GM12891 (cell line): ENCODE measurements around the gene INTS14.

Source experiments
- DNase-seq: peaks from one replicate; pipeline ENCODE4 v3.0.0; 2011; ENCODE audit warnings: low spot score; ENCODE audit not compliant: insufficient read length
- FAIRE-seq: peaks from 2 replicates; lab custom pipeline; 2011; peaks lifted over from hg19 to GRCh38; lab: Jason Lieb, UNC
- PAX5 ChIP-seq: IDR thresholded peaks from 2 replicates; pipeline ENCODE4 v1.6.1; 2011; ENCODE audit warnings: low read length, moderate library complexity, mild to moderate bottlenecking; ENCODE audit not compliant: insufficient read depth, severe bottlenecking
- POLR2A ChIP-seq: IDR thresholded peaks from 2 replicates; pipeline ENCODE4 v1.6.1; 2011; ENCODE audit warnings: low read depth, low read length, control low read depth
- POLR2AphosphoS5 ChIP-seq: IDR thresholded peaks from 2 replicates; pipeline ENCODE4 v1.6.1; 2011; ENCODE audit warnings: low read depth, low read length, control low read depth
- POU2F2 ChIP-seq: IDR thresholded peaks from 2 replicates; pipeline ENCODE4 v1.6.1; 2011; ENCODE audit warnings: low read depth, mild to moderate bottlenecking, control low read depth, low read length, moderate library complexity
- SPI1 ChIP-seq: IDR thresholded peaks from 2 replicates; pipeline ENCODE4 v1.6.1; 2011; ENCODE audit warnings: low read depth, low read length, control low read depth
- TAF1 ChIP-seq: IDR thresholded peaks from 2 replicates; pipeline ENCODE4 v1.6.1; 2011; ENCODE audit warnings: low read depth, low read length, control low read depth

INTS14 gene

GRCh38 chr15:65583701-65584100 lies 27.2 kb downstream of the INTS14 start:
- TF ChIP-seq POLR2AphosphoS5 = no peak
- TF ChIP-seq POLR2A = no peak
- no peak for TF ChIP-seq POU2F2
- no peak for TF ChIP-seq PAX5
- TF ChIP-seq SPI1 = no peak
- TF ChIP-seq TAF1 = no peak
- FAIRE-seq = peak; percentile 43
- DNase-seq = peak; percentile 34

DNA sequence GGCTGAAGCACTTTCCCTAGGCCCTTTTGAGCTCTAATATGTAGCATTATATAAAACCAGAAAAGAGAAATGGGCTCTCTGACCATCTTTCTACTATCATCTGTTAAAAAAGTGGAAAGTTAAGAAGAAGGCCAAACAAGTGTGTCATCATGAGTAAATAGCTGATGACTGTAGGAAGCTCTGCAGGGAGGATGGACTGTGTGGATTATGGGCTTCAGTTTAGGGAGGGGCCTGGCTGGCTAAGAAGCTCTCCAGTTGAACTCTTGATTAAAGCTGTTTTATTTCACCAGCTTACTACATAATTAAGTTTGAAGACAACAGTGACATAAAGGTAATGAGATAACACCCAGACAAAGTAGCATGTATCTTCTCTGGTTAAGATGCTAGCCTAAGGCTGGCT lies 30.6 kb downstream of the INTS14 start:
- DNase-seq (no peak), FAIRE-seq (no peak)
- TF ChIP-seq TAF1 = no peak
- TF ChIP-seq PAX5 = no peak
- no peak for TF ChIP-seq SPI1
- TF ChIP-seq POU2F2 = no peak
- TF ChIP-seq POLR2AphosphoS5 = no peak
- TF ChIP-seq POLR2A = no peak

DNA sequence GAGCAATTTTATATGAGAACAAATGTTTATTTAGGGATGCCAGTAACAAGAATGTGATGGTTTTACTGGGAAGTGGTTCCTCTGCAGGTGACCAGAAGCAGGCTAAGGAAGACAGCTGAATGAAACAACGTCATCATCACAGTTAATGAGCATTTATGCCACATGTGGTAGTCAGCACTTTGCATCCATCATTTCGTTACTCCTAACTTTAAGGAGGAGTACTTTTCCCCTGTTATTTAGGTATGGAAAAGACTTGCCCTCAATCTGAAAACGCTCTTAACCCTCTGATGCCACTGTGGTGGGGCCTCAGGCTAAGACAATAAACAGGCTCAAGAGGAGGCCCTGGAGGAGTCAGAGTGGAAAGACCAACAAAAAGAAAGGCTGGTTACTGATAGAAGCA lies 31.2 kb downstream of the INTS14 start:
- TF ChIP-seq TAF1 (no peak), SPI1 (no peak), POLR2A (no peak), PAX5 (no peak), POU2F2 (no peak), POLR2AphosphoS5 (no peak)
- DNase-seq = no peak
- FAIRE-seq = no peak

GRCh38 chr15:65578904-65579728 lies 31.8 kb downstream of the INTS14 start:
- TF ChIP-seq PAX5 (no peak), POLR2AphosphoS5 (no peak), SPI1 (no peak), POLR2A (0 out of 2 replicates have a peak, but pooled peaks have one; percentile 54), TAF1 (no peak), POU2F2 (no peak)
- DNase-seq (no peak), FAIRE-seq (no peak)

DNA sequence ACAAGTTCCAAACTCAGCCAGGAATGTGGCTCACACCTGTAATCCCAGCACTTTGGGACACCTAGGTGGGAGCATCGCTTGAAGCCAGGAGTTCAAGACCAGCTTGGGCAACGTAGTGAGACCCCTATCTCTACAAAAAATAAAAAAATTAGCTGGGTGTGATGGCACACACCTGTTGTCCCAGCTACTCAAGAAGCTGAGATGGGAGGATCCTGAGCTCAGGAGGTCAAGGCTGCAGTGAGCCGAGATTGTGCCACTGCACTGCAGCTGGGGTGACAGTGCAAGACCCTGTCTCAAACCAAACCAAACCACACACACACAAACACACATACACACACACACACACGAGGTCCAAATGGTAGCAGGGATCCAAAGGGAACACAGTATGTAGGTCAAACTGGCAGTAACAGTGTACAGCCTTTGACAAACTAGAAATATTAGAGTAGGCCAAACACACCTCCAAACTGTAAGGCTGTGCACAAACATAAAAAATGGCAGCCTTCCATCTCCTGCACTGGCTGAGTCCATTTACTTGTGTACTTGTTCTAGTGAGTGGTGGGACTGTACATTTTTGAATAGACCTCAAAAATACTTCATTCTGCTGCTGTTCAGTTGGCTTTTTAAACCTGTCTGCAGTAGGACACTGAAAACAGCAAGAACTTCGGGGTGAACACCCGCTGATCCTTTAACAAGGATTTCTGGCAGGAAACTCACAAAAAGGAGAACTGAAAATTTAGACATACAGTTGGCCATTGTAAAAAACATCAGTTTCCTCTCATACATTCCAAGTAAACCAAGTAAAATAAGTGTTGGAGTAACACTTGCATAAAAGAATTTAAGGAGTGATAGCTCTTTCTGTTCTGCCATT lies 33.6 kb downstream of the INTS14 start:
- DNase-seq = no peak
- peak; percentile 43 for FAIRE-seq
- TF ChIP-seq PAX5 (no peak), POU2F2 (no peak), SPI1 (peak; percentile 87), POLR2AphosphoS5 (no peak)

DNA sequence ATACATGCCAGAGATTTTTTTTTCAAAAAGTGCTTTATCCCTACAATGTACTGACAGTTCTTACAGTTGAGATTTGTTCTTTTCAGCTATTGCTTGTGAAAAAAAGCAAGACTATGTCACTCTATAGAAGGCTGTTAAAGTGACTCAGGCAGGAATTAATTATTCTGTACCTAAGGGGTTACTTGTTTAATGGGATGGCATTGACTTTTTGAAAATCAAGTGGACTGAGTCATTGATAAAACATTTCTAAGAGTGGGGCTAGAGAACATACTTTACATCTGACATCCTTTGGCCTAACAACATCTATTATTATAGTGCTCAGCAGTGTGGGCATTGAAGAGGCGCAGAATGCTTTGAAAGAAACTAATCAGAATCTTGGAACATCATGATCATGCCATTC lies 34.3 kb downstream of the INTS14 start:
- DNase-seq (no peak), FAIRE-seq (no peak)
- TF ChIP-seq POLR2A (no peak), POU2F2 (no peak), TAF1 (no peak), PAX5 (no peak), POLR2AphosphoS5 (no peak), SPI1 (no peak)

GRCh38 chr15:65571971-65572370 lies 39.0 kb downstream of the INTS14 start:
- TF ChIP-seq POU2F2 (no peak), POLR2A (no peak), PAX5 (no peak), SPI1 (no peak), TAF1 (no peak), POLR2AphosphoS5 (no peak)
- FAIRE-seq = no peak
- DNase-seq = no peak

DNA sequence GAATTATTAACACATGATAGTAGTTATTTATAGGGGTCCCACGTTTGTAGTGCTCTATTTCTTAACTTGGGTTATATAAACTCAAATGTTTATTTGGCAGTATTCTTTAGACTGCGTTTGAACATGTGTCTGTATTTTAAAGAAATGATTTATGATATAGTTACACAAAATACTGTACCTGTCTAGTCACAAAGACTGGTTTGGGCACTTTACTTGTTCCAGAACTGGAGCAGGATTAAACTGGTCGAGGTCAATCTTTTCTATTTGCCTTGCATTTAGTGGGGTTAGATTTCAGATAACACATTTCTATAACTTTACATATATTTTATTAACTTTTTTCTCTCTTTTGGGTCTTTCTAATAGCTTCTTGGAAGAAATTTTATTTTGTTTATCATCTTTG lies 41.2 kb downstream of the INTS14 start:
- FAIRE-seq (no peak), DNase-seq (no peak)
- TF ChIP-seq POU2F2 = no peak
- TF ChIP-seq POLR2A = no peak
- TF ChIP-seq TAF1 = no peak
- no peak for TF ChIP-seq PAX5
- no peak for TF ChIP-seq SPI1
- no peak for TF ChIP-seq POLR2AphosphoS5

GRCh38 chr15:65561934-65562333 lies 49.0 kb downstream of the INTS14 start:
- no peak for DNase-seq
- TF ChIP-seq POLR2A (no peak), SPI1 (no peak), PAX5 (no peak), POLR2AphosphoS5 (no peak), TAF1 (no peak), POU2F2 (no peak)
- no peak for FAIRE-seq
